Activated B cell treated with CpG ODN at 0.5 μM for 24 hours (primary cell): ENCODE results near the gene TMTC3. TPM values are rescaled to one million over a fixed set of nuclear protein-coding genes. Genes with fewer than 3 reads are reported as not detected.

Experiments used
- ATAC-seq: fragments of 200-7000 bp; cut with Tn5 transposase; one replicate; pipeline ENCODE4 v1.10.0; 2021; ENCODE audit warnings: low read depth, mild to moderate bottlenecking, moderate library complexity
- CTCF ChIA-PET: fragments of 350-600 bp; sonication (Branson Sonifier 250); formaldehyde crosslinking; loops from one replicate; lab custom pipeline; 2021; ENCODE audit warnings: antibody characterized with exemption; lab: Charles Lee
- POLR2A ChIA-PET: fragments of 350-600 bp; sonication (Branson Sonifier 250); formaldehyde crosslinking; loops from one replicate; lab custom pipeline; 2021; ENCODE audit warnings: antibody characterized with exemption; lab: Charles Lee
- DNase-seq: peaks from one replicate; pipeline ENCODE4 v3.0.0; 2022
- H3K27ac Mint-ChIP-seq: one replicate; pipeline ENCODE4 v1.8.0; 2020; ENCODE audit warnings: mixed read lengths
- H3K27me3 Mint-ChIP-seq: one replicate; pipeline ENCODE4 v1.8.0; 2021; ENCODE audit warnings: mixed read lengths
- H3K36me3 Mint-ChIP-seq: one replicate; pipeline ENCODE4 v1.8.0; 2021; ENCODE audit warnings: low read depth, mixed read lengths
- H3K4me1 Mint-ChIP-seq: one replicate; pipeline ENCODE4 v1.8.0; 2021; ENCODE audit warnings: mixed read lengths
- H3K4me3 Mint-ChIP-seq: one replicate; pipeline ENCODE4 v1.8.0; 2020; ENCODE audit warnings: mild to moderate bottlenecking, mixed read lengths
- H3K9me3 Mint-ChIP-seq: one replicate; pipeline ENCODE4 v1.8.0; 2020; ENCODE audit warnings: mixed read lengths
- CTCF ChIP-seq: fragments of 200-600 bp; IDR thresholded peaks from one replicate; pipeline ENCODE4 v1.8.0; 2022; ENCODE audit warnings: antibody characterized with exemption, mild to moderate bottlenecking
- intact Hi-C: fragments of 100-400 bp; cut with micrococcal nuclease; formaldehyde crosslinking; loops from one replicate; pipeline ENCODE4 v1.15.1; 2024
- total RNA-seq: library from RNA; stranded (reverse); gene quantifications from 2 replicates; pipeline ENCODE4 v1.2.3, GENCODE V29; 2022

The TMTC3 gene
- total RNA-seq, 1 donor from 2014 or later: 7.4 TPM

DNA sequence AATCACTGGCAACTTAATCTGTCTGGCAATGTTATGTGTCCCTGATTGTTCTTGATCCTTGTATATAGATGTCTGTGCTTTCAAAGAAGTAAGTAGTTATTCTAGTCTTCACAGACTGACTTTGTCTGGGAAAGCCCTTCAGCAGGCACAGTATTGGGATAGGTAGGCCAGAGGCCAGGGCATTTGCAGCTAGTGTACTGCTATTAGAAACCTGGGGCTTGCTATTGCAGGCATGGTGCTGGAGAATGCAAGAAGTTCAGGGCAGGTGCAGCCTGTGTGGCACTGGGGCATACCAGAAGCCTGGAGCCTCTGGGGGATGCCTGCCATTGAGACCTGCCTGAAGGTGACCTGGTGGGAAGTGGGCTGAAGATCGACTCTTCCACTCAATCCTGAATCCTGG is 96.3 kb downstream of the TMTC3 start:
- Mint-ChIP-seq H3K4me3 (no peak overlapping the region), H3K36me3 (no peaks in the 10 kb centered on the region), H3K27ac (no peak overlapping the region), H3K4me1 (no peaks in the 10 kb centered on the region), H3K27me3 (no peaks in the 10 kb centered on the region), H3K9me3 (no peaks in the 10 kb centered on the region)
- no peak for TF ChIP-seq CTCF
- CTCF ChIA-PET: no interaction called here
- ATAC-seq (no peak), DNase-seq (no peak)
- intact Hi-C loops: no loop called here
- POLR2A ChIA-PET: no interaction called here

GRCh38 chr12:88241862-88242570 is 99.9 kb downstream of the TMTC3 start:
- Mint-ChIP-seq H3K27me3 (no peaks in the 10 kb centered on the region), H3K27ac (no peak overlapping the region), H3K4me3 (no peak overlapping the region), H3K4me1 (no peaks in the 10 kb centered on the region), H3K9me3 (no peaks in the 10 kb centered on the region), H3K36me3 (no peaks in the 10 kb centered on the region)
- ATAC-seq (no peak), DNase-seq (no peak)
- ChIA-PET CTCF (no interaction called here), POLR2A (no interaction called here)
- no peak for TF ChIP-seq CTCF
- intact Hi-C loops: no loop called here

GRCh38 chr12:88242571-88242925 is 100.4 kb downstream of the TMTC3 start:
- intact Hi-C loops: no loop called here
- ChIA-PET CTCF (no interaction called here), POLR2A (no interaction called here)
- TF ChIP-seq CTCF: no peak
- Mint-ChIP-seq H3K4me3 (no peak overlapping the region), H3K9me3 (no peaks in the 10 kb centered on the region), H3K27me3 (no peaks in the 10 kb centered on the region), H3K27ac (no peak overlapping the region), H3K36me3 (no peaks in the 10 kb centered on the region), H3K4me1 (no peaks in the 10 kb centered on the region)
- no peak for DNase-seq
- ATAC-seq: no peak

DNA sequence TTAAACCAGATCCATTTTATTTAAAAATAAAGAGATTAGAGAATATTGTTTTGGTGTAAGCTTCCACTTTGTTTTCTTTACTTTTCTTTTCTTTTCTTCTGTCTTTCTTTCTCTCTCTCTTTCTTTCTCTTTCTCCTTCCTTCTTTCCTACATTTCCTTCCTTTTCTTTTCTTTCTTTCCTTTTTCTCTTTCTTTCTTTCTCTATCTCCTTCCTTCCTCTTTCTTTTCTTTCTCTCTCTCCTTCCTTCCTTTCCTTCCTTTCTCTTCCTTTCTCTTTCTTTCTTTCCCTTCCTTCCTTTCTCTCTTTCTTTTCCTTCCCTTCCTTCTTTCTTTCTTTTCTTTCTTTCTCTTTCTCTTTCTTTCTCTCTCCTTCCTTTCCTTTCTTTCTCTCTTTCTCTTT is 100.8 kb downstream of the TMTC3 start:
- Mint-ChIP-seq H3K4me1 (no peaks in the 10 kb centered on the region), H3K36me3 (no peaks in the 10 kb centered on the region), H3K27me3 (no peaks in the 10 kb centered on the region), H3K4me3 (no peak overlapping the region), H3K27ac (no peak overlapping the region), H3K9me3 (no peaks in the 10 kb centered on the region)
- intact Hi-C loops: no loop called here
- POLR2A ChIA-PET: no interaction called here
- DNase-seq (no peak), ATAC-seq (no peak)
- TF ChIP-seq CTCF: no peak
- CTCF ChIA-PET: no interaction called here

- no peak overlapping the region for H3K27ac Mint-ChIP-seq
- no peak overlapping the region for H3K4me3 Mint-ChIP-seq
- DNase-seq (no peak), ATAC-seq (no peak)
- ChIA-PET POLR2A (no interaction called here), CTCF (no interaction called here)
- no peaks in the 10 kb centered on the region for H3K9me3 Mint-ChIP-seq
- intact Hi-C loops: no loop called here
- no peak for TF ChIP-seq CTCF
- no peaks in the 10 kb centered on the region for H3K4me1 Mint-ChIP-seq
- peaks cover 2% of the 10 kb centered on the region for H3K27me3 Mint-ChIP-seq
- no peaks in the 10 kb centered on the region for H3K36me3 Mint-ChIP-seq
Observed at GRCh38 chr12:88243982-88244381, 101.9 kb downstream of the TMTC3 start.
